ENCODE measurements around the gene FBXL22. TPM values are rescaled to one million over a fixed set of nuclear protein-coding genes. Genes with fewer than 3 reads are reported as not detected.

Gene FBXL22
- total and polyA plus RNA-seq, 12 donors, result 0.22 to 5.9 (median 0.78) TPM; not detected in 1

- H3K27ac ChIP-seq, result peak overlapping the region in 1 of 5 donors; percentile 80
- no peak for DNase-seq
- 87 to 98% (median 97%) methylated on average over 2 of the region's 2 CpGs for WGBS, 4 donors
- peaks cover 20 to 33% of the 10 kb centered on the region in 2 donors for H3K4me1 ChIP-seq (replicated peaks in 1 of 2)
- no peaks in the 10 kb centered on the region for H3K9me3 ChIP-seq (replicated peaks in 1 of 3)
- no peak overlapping the region for H3K4me3 ChIP-seq
- no peaks in the 10 kb centered on the region for H3K27me3 ChIP-seq
- TF ChIP-seq POLR2A (IDR thresholded peaks at IDR 0.05) (no peak), CTCF (IDR thresholded peaks at IDR 0.05) (no peak)
- H3K36me3 ChIP-seq (replicated peaks in 1 of 2), result no peaks in the 10 kb centered on the region
- intact Hi-C loops (cut with DNase I), result loop anchor here in 1 of 2 donors (10.0 kb wide), 1 partner anchor 50 kb away; the partner anchor contains the start of gene USP3
Observed at GRCh38 chr15:63554337-63554927, 42.8 kb upstream of the FBXL22 start.

- peaks cover 0 to 4% of the 10 kb centered on the region in 2 donors for H3K36me3 ChIP-seq (replicated peaks in 1 of 2)
- intact Hi-C loops (cut with DNase I), result loop anchor here in 1 of 2 donors (10.0 kb wide), 1 partner anchor 51 kb away; the partner anchor contains the start of gene USP3
- no peak overlapping the region for H3K27ac ChIP-seq
Observed at GRCh38 chr15:63555507-63555906, 41.7 kb upstream of the FBXL22 start.

GRCh38 chr15:63556246-63556645 lies 40.9 kb upstream of the FBXL22 start:
- Histone ChIP-seq H3K27ac (no peak overlapping the region), H3K36me3 (replicated peaks in 1 of 2) (peaks cover 0 to 4% of the 10 kb centered on the region in 2 donors), H3K9me3 (replicated peaks in 1 of 3) (no peaks in the 10 kb centered on the region), H3K4me3 (no peak overlapping the region), H3K4me1 (replicated peaks in 1 of 2) (peaks cover 24 to 37% of the 10 kb centered on the region in 2 donors), H3K27me3 (no peaks in the 10 kb centered on the region)
- intact Hi-C loops (cut with DNase I), result loop anchor here in 1 of 2 donors (10.0 kb wide), 1 partner anchor 51 kb away; the partner anchor contains the start of gene USP3
- no peak for DNase-seq
- WGBS, 4 donors, result 78 to 87% (median 85%) methylated on average over 6 of the region's 6 CpGs
- TF ChIP-seq POLR2A (IDR thresholded peaks at IDR 0.05), result no peak
- no peak for TF ChIP-seq CTCF (IDR thresholded peaks at IDR 0.05)

More at GRCh38 chr15:63555507-63555906, 41.7 kb upstream of the FBXL22 start:
- DNase-seq, result no peak
- Histone ChIP-seq H3K4me1 (replicated peaks in 1 of 2) (peaks cover 24 to 37% of the 10 kb centered on the region in 2 donors), H3K4me3 (no peak overlapping the region), H3K27me3 (no peaks in the 10 kb centered on the region), H3K9me3 (replicated peaks in 1 of 3) (no peaks in the 10 kb centered on the region)
- no peak for TF ChIP-seq POLR2A (IDR thresholded peaks at IDR 0.05)
- TF ChIP-seq CTCF (IDR thresholded peaks at IDR 0.05), result no peak

GRCh38 chr15:63556736-63557135 lies 40.5 kb upstream of the FBXL22 start:
- intact Hi-C loops (cut with DNase I), result loop anchor here in 1 of 2 donors (10.0 kb wide), 1 partner anchor 52 kb away; the partner anchor contains the start of gene USP3
- Histone ChIP-seq H3K4me1 (replicated peaks in 1 of 2) (peaks cover 24 to 37% of the 10 kb centered on the region in 2 donors), H3K36me3 (replicated peaks in 1 of 2) (peaks cover 0 to 8% of the 10 kb centered on the region in 2 donors), H3K27me3 (no peaks in the 10 kb centered on the region), H3K4me3 (no peak overlapping the region), H3K27ac (no peak overlapping the region), H3K9me3 (replicated peaks in 1 of 3) (no peaks in the 10 kb centered on the region)
- WGBS, 4 donors, result 90 to 100% (median 98%) methylated on average over 7 of the region's 7 CpGs
- no peak for DNase-seq
- TF ChIP-seq CTCF (IDR thresholded peaks at IDR 0.05), result no peak
- TF ChIP-seq POLR2A (IDR thresholded peaks at IDR 0.05), result no peak

Data from adrenal gland (tissue), 12 donors.